GM13977 (cell line): ENCODE data around the gene SPC25.

Experiments used
- DNase-seq: peaks from one replicate; pipeline ENCODE4 v3.0.0; 2012; ENCODE audit warnings: low spot score
- CTCF ChIP-seq: IDR thresholded peaks from 2 replicates; pipeline ENCODE4 v1.5.1; 2012; ENCODE audit warnings: mild to moderate bottlenecking, control low read depth; ENCODE audit not compliant: insufficient read depth; ENCODE audit errors: extremely low read depth, missing control alignments
- in situ Hi-C: fragments of 300-500 bp; cut with MboI; formaldehyde crosslinking; loops from one replicate; pipeline ENCODE4 v1.12.0; 2022; ENCODE audit warnings: low sequenced_read_pairs, low pct_unique_long_range_greater_than_20kb, mixed read lengths, inconsistent platforms; ENCODE audit not compliant: unreplicated experiment

Gene SPC25

GRCh38 chr2:168929031-168929430 lies 38.8 kb upstream of the SPC25 start:
- no peak for TF ChIP-seq CTCF
- in situ Hi-C loops: no loop called here
- DNase-seq: no peak

GRCh38 chr2:168928113-168928831 lies 38.0 kb upstream of the SPC25 start:
- no peak for TF ChIP-seq CTCF
- in situ Hi-C loops: no loop called here
- DNase-seq: no peak

GRCh38 chr2:168926621-168927386 lies 36.6 kb upstream of the SPC25 start:
- no peak for DNase-seq
- TF ChIP-seq CTCF: no peak
- in situ Hi-C loops: no loop called here

- in situ Hi-C loops: loop anchor here (25.0 kb wide), 1 partner anchor 583 kb away; no protein-coding TSS in a partner anchor
- TF ChIP-seq CTCF: peak; percentile 59
- peak; percentile 39 for DNase-seq
Observed at GRCh38 chr2:168920504-168921157, 30.4 kb upstream of the SPC25 start.

- in situ Hi-C loops: loop anchor here (25.0 kb wide), 1 partner anchor 579 kb away; no protein-coding TSS in a partner anchor
- DNase-seq: no peak
- TF ChIP-seq CTCF: no peak
Observed at GRCh38 chr2:168916331-168916675, 26.1 kb upstream of the SPC25 start.

GRCh38 chr2:168915441-168916330 lies 25.5 kb upstream of the SPC25 start:
- TF ChIP-seq CTCF: no peak
- in situ Hi-C loops: loop anchor here (25.0 kb wide), 1 partner anchor 578 kb away; no protein-coding TSS in a partner anchor
- DNase-seq: no peak
